HCT116 (cell line): ENCODE results near the gene TNRC6B.
"Not testable (repeated sequence)": the region's sequence is repeated elsewhere in the genome, so short reads cannot be mapped to it uniquely, and the experiment has no call there.

Experiments used
- CEBPB ChIP-seq: IDR thresholded peaks from 2 replicates; pipeline ENCODE4 v1.6.1; 2012; ENCODE audit warnings: low read depth
- EZH2phosphoT487 ChIP-seq: fragments of 200-600 bp; IDR thresholded peaks from 2 replicates; pipeline ENCODE4 v1.6.1; 2018; ENCODE audit warnings: antibody characterized with exemption, borderline replicate concordance
- JUND ChIP-seq: IDR thresholded peaks from 2 replicates; pipeline ENCODE4 v1.6.1; 2012
- POLR2A ChIP-seq: IDR thresholded peaks from 2 replicates; pipeline ENCODE4 v1.7.0; 2011; ENCODE audit warnings: borderline replicate concordance; ENCODE audit not compliant: insufficient read depth, insufficient read length; ENCODE audit errors: extremely low read depth
- YY1 ChIP-seq: IDR thresholded peaks from 2 replicates; pipeline ENCODE4 v1.6.1; 2011; ENCODE audit warnings: low read length, low read depth, moderate library complexity, mild to moderate bottlenecking; ENCODE audit not compliant: insufficient replicate concordance; ENCODE audit errors: extremely low read depth
- TF ChIP-seq, protein P1 (sequence below): IDR thresholded peaks from 2 replicates; pipeline ENCODE4 v1.6.1; 2012; ENCODE audit warnings: low read depth
- TF ChIP-seq, protein P2 (sequence below), 3 experiments: fragments of 200-600 bp in 1 of 3; sonication (generic) in 1 of 3; IDR thresholded peaks in 2 of 3; conservative IDR thresholded peaks in 1 of 3; 2 replicates each; pipeline ENCODE4 v1.5.1; 2012 to 2017; ENCODE audit warnings: low read depth in 2 of 3, low read length in 2 of 3, antibody characterized with exemption in 1 of 3, borderline replicate concordance in 1 of 3, control low read depth in 1 of 3, mild to moderate bottlenecking in 1 of 3, mixed read lengths in 1 of 3, mixed run types in 1 of 3, moderate library complexity in 1 of 3; ENCODE audit not compliant: insufficient read depth in 1 of 3

DNA sequence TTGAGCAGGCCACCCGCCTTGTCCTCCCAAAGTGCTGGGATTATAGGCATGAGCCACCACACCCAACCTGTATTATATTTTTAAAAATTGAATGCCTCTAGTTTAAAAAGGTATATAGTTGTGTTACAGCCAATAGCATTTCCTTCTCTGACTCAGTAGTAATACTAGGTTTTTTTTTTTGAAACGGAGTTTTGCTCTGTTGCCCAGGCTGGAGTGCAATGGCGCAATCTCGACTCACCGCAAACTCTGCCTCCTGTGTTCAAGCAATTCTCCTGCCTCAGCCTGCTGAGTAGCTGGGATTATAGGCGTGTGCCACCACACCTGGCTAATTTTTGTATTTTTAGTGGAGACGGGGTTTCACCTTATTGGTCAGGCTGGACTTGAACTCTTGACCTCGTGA lies 45.3 kb downstream of the TNRC6B start:
- not testable (repeated sequence) for TF ChIP-seq EZH2phosphoT487, POLR2A, YY1, JUND, CEBPB
- TF ChIP-seq, protein P1, sequence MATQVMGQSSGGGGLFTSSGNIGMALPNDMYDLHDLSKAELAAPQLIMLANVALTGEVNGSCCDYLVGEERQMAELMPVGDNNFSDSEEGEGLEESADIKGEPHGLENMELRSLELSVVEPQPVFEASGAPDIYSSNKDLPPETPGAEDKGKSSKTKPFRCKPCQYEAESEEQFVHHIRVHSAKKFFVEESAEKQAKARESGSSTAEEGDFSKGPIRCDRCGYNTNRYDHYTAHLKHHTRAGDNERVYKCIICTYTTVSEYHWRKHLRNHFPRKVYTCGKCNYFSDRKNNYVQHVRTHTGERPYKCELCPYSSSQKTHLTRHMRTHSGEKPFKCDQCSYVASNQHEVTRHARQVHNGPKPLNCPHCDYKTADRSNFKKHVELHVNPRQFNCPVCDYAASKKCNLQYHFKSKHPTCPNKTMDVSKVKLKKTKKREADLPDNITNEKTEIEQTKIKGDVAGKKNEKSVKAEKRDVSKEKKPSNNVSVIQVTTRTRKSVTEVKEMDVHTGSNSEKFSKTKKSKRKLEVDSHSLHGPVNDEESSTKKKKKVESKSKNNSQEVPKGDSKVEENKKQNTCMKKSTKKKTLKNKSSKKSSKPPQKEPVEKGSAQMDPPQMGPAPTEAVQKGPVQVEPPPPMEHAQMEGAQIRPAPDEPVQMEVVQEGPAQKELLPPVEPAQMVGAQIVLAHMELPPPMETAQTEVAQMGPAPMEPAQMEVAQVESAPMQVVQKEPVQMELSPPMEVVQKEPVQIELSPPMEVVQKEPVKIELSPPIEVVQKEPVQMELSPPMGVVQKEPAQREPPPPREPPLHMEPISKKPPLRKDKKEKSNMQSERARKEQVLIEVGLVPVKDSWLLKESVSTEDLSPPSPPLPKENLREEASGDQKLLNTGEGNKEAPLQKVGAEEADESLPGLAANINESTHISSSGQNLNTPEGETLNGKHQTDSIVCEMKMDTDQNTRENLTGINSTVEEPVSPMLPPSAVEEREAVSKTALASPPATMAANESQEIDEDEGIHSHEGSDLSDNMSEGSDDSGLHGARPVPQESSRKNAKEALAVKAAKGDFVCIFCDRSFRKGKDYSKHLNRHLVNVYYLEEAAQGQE: not testable (repeated sequence)
- TF ChIP-seq, protein P2, sequence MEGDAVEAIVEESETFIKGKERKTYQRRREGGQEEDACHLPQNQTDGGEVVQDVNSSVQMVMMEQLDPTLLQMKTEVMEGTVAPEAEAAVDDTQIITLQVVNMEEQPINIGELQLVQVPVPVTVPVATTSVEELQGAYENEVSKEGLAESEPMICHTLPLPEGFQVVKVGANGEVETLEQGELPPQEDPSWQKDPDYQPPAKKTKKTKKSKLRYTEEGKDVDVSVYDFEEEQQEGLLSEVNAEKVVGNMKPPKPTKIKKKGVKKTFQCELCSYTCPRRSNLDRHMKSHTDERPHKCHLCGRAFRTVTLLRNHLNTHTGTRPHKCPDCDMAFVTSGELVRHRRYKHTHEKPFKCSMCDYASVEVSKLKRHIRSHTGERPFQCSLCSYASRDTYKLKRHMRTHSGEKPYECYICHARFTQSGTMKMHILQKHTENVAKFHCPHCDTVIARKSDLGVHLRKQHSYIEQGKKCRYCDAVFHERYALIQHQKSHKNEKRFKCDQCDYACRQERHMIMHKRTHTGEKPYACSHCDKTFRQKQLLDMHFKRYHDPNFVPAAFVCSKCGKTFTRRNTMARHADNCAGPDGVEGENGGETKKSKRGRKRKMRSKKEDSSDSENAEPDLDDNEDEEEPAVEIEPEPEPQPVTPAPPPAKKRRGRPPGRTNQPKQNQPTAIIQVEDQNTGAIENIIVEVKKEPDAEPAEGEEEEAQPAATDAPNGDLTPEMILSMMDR (IDR thresholded peaks at IDR 0.05 in 2 of 3, conservative IDR thresholded peaks at IDR 0.05 in 1 of 3; ENCODE audit: borderline replicate concordance in 1 of 3, insufficient read depth in 1 of 3, low read depth in 2 of 3, low read length in 2 of 3): not testable (repeated sequence)
